H1 (cell line): Measurements from ENCODE around the gene ZNF488. TPM values are rescaled to one million over a fixed set of nuclear protein-coding genes. Genes with fewer than 3 reads are reported as not detected.
A peak's percentile ranks its signal among the peaks of the same experiment; 100 is the strongest.

Experiments
- CTCF ChIA-PET: fragments of 300-600 bp; sonication (Branson Sonifier 250); formaldehyde crosslinking; loops from one replicate; lab custom pipeline; 2021; ENCODE audit not compliant: partially characterized antibody; lab: Charles Lee
- POLR2A ChIA-PET: fragments of 300-600 bp; sonication (Branson Sonifier 250); formaldehyde crosslinking; loops from one replicate; lab custom pipeline; 2021; ENCODE audit warnings: inconsistent platforms; ENCODE audit not compliant: partially characterized antibody; lab: Charles Lee
- DNase-seq, 2 experiments: peaks; one replicate each; pipeline versions ENCODE4 v3.0.0 to v3.0.0-alpha.2; 2010 to 2022; ENCODE audit warnings: low spot score in 2 of 2, low read depth in 1 of 2, mixed read lengths in 1 of 2
- FAIRE-seq: peaks from 2 replicates; lab custom pipeline; 2011; peaks lifted over from hg19 to GRCh38; lab: Jason Lieb, UNC
- H2AFZ ChIP-seq: 2 replicates; pipeline ENCODE4 v1.8.1; 2012; ENCODE audit warnings: low read length, inconsistent platforms
- H2AK5ac ChIP-seq: 2 replicates; pipeline ENCODE4 v1.6.1; 2013; ENCODE audit warnings: low read depth, low read length
- H2BK120ac ChIP-seq: replicated peaks from 2 replicates; pipeline ENCODE3; 2013; ENCODE audit warnings: low read depth, low read length, inconsistent platforms
- H2BK12ac ChIP-seq: 2 replicates; pipeline ENCODE4 v1.6.1; 2013; ENCODE audit warnings: low read depth, low read length
- H2BK15ac ChIP-seq: 2 replicates; pipeline ENCODE4 v1.6.1; 2013; ENCODE audit warnings: low read length
- H2BK20ac ChIP-seq: 2 replicates; pipeline ENCODE4 v1.6.1; 2013; ENCODE audit warnings: low read length
- H2BK5ac ChIP-seq: 2 replicates; pipeline ENCODE4 v1.6.1; 2013; ENCODE audit warnings: low read depth, low read length
- H3K14ac ChIP-seq: 2 replicates; pipeline ENCODE4 v1.6.1; 2013; ENCODE audit warnings: inconsistent platforms; ENCODE audit not compliant: insufficient read length
- H3K18ac ChIP-seq: 2 replicates; pipeline ENCODE4 v1.6.1; 2013; ENCODE audit warnings: low read length; ENCODE audit errors: extremely low read depth
- H3K23ac ChIP-seq: 2 replicates; pipeline ENCODE4 v1.6.1; 2013; ENCODE audit warnings: inconsistent platforms; ENCODE audit not compliant: insufficient read length
- H3K23me2 ChIP-seq: 2 replicates; pipeline ENCODE4 v1.6.1; 2013; ENCODE audit warnings: low read depth, low read length
- H3K27ac ChIP-seq: 2 replicates; pipeline ENCODE4 v1.6.1; 2011; ENCODE audit warnings: low read depth, low read length, inconsistent platforms
- H3K27me3 ChIP-seq, 4 experiments: replicated peaks in 1 of 4; 1 replicate in 1 of 4; 2 replicates in 3 of 4; pipeline versions ENCODE4 v1.6.1 to v1.8.1; 2011 to 2013; ENCODE audit warnings: low read length in 3 of 4, mild to moderate bottlenecking in 3 of 4, inconsistent platforms in 2 of 4, mixed read lengths in 2 of 4, moderate library complexity in 1 of 4; ENCODE audit not compliant: control insufficient read depth in 3 of 4, insufficient read depth in 3 of 4; ENCODE audit errors: extremely low read depth in 1 of 4
- H3K36me3 ChIP-seq, 4 experiments: 2 replicates each; pipeline versions ENCODE4 v1.6.1 to v1.8.1; 2011 to 2013; ENCODE audit warnings: mild to moderate bottlenecking in 4 of 4, low read length in 3 of 4, moderate library complexity in 2 of 4, control low read depth in 1 of 4, inconsistent platforms in 1 of 4; ENCODE audit not compliant: insufficient read depth in 4 of 4, control insufficient read depth in 2 of 4
- H3K4ac ChIP-seq: replicated peaks from 2 replicates; pipeline ENCODE3; 2013; ENCODE audit warnings: low read length, low read depth, mixed read lengths, inconsistent platforms; ENCODE audit not compliant: insufficient read length
- H3K4me1 ChIP-seq, 4 experiments: replicated peaks in 1 of 4; 1 replicate in 1 of 4; 2 replicates in 3 of 4; pipeline versions ENCODE4 v1.6.1 to v1.8.1; 2011 to 2013; ENCODE audit warnings: low read length in 3 of 4, inconsistent platforms in 2 of 4, mixed read lengths in 1 of 4; ENCODE audit not compliant: insufficient read depth in 4 of 4, control insufficient read depth in 3 of 4
- H3K4me2 ChIP-seq, 2 experiments: 2 replicates each; pipeline versions ENCODE4 v1.6.1 to v1.8.1; 2011 to 2013; ENCODE audit warnings: low read depth in 2 of 2, low read length in 2 of 2, control low read depth in 1 of 2, inconsistent platforms in 1 of 2, mild to moderate bottlenecking in 1 of 2; ENCODE audit not compliant: insufficient read depth in 1 of 2
- H3K4me3 ChIP-seq, 4 experiments: fragments of 200-600, 300-600 bp in 1 of 4; sonication (generic), shearing (Covaris generic), sonication (Bioruptor Twin) in 1 of 4; 2 replicates each; pipeline versions ENCODE4 v1.5.1 to v1.8.1; 2011 to 2016; ENCODE audit warnings: low read length in 4 of 4, low read depth in 3 of 4, control low read depth in 2 of 4, inconsistent platforms in 2 of 4, mild to moderate bottlenecking in 2 of 4, mixed read lengths in 1 of 4, moderate library complexity in 1 of 4; ENCODE audit not compliant: insufficient read depth in 2 of 4; ENCODE audit errors: extremely low read depth in 1 of 4
- H3K56ac ChIP-seq: replicated peaks from 2 replicates; pipeline ENCODE3; 2013; ENCODE audit warnings: low read depth, mild to moderate bottlenecking, mixed read lengths, low read length, inconsistent platforms; ENCODE audit not compliant: insufficient read length
- H3K79me1 ChIP-seq: 2 replicates; pipeline ENCODE4 v1.6.1; 2013; ENCODE audit warnings: low read depth, low read length, control low read depth
- H3K79me2 ChIP-seq, 2 experiments: 2 replicates each; pipeline versions ENCODE4 v1.6.1 to v1.8.1; 2012 to 2013; ENCODE audit warnings: low read length in 2 of 2, mild to moderate bottlenecking in 2 of 2, inconsistent platforms in 1 of 2; ENCODE audit not compliant: insufficient read depth in 2 of 2, control insufficient read depth in 1 of 2
- H3K9ac ChIP-seq, 4 experiments: replicated peaks in 1 of 4; 1 replicate in 1 of 4; 2 replicates in 3 of 4; pipeline versions ENCODE4 v1.6.1 to v1.8.1; 2011 to 2013; ENCODE audit warnings: low read depth in 3 of 4, low read length in 3 of 4, control low read depth in 2 of 4, mild to moderate bottlenecking in 2 of 4, moderate library complexity in 2 of 4, inconsistent platforms in 1 of 4; ENCODE audit errors: extremely low read depth in 1 of 4
- H3K9me3 ChIP-seq, 2 experiments: 2 replicates each; pipeline versions ENCODE4 v1.6.1 to v1.8.1; 2012 to 2013; ENCODE audit warnings: mild to moderate bottlenecking in 2 of 2, moderate library complexity in 2 of 2, control low read depth in 1 of 2, inconsistent platforms in 1 of 2, low read depth in 1 of 2, low read length in 1 of 2, mixed read lengths in 1 of 2; ENCODE audit not compliant: insufficient read depth in 2 of 2
- H4K20me1 ChIP-seq, 2 experiments: replicated peaks in 1 of 2; 2 replicates each; pipeline versions ENCODE3 to v1.8.1; 2011 to 2013; ENCODE audit warnings: inconsistent platforms in 2 of 2, low read length in 2 of 2, mild to moderate bottlenecking in 1 of 2; ENCODE audit not compliant: insufficient read depth in 2 of 2, control insufficient read depth in 1 of 2
- H4K5ac ChIP-seq: 2 replicates; pipeline ENCODE4 v1.6.1; 2013; ENCODE audit warnings: low read length, low read depth, mixed read lengths, inconsistent platforms; ENCODE audit not compliant: insufficient read length
- H4K8ac ChIP-seq: 2 replicates; pipeline ENCODE4 v1.8.0; 2013; ENCODE audit warnings: mild to moderate bottlenecking, moderate library complexity, low read length, inconsistent platforms; ENCODE audit not compliant: insufficient read depth; ENCODE audit errors: extremely low read depth
- H4K91ac ChIP-seq: replicated peaks from 2 replicates; pipeline ENCODE3; 2013; ENCODE audit warnings: low read length, mixed read lengths, inconsistent platforms; ENCODE audit not compliant: insufficient read length
- GTF2F1 ChIP-seq: IDR thresholded peaks from 2 replicates; pipeline ENCODE4 v1.6.1; 2012; ENCODE audit warnings: low read depth, low read length, improper control_type of control experiment, borderline replicate concordance
- HDAC2 ChIP-seq, 2 experiments: fragments of 300-600 bp in 1 of 2; sonication (generic) in 1 of 2; IDR thresholded peaks; 2 replicates each; pipeline ENCODE4 v1.6.1; 2011 to 2012; ENCODE audit warnings: low read depth in 2 of 2, low read length in 2 of 2, mild to moderate bottlenecking in 2 of 2, moderate library complexity in 2 of 2, borderline replicate concordance in 1 of 2, inconsistent platforms in 1 of 2
- JUN ChIP-seq: IDR thresholded peaks from 2 replicates; pipeline ENCODE4 v1.6.1; 2011; ENCODE audit warnings: low read depth, mild to moderate bottlenecking, improper control_type of control experiment, low read length
- SP1 ChIP-seq: IDR thresholded peaks from 2 replicates; pipeline ENCODE4 v1.6.1; 2011; ENCODE audit warnings: low read depth, low read length
- SRF ChIP-seq: IDR thresholded peaks from 2 replicates; pipeline ENCODE4 v1.6.1; 2011; ENCODE audit warnings: mild to moderate bottlenecking, low read depth, low read length, moderate library complexity
- TAF1 ChIP-seq: IDR thresholded peaks from 2 replicates; pipeline ENCODE4 v1.6.1; 2011; ENCODE audit warnings: mild to moderate bottlenecking, low read depth, low read length
- TEAD4 ChIP-seq: IDR thresholded peaks from 2 replicates; pipeline ENCODE4 v1.6.1; 2012; ENCODE audit warnings: low read depth, low read length, inconsistent platforms, mixed read lengths
- WGBS, 2 experiments: shearing (Covaris generic) in 1 of 2; methylation state at CpG; one replicate each; pipeline versions ENCODE4 v1.1.6 to v1.1.7; 2013 to 2015; ENCODE audit warnings: low lambda C conversion rate in 2 of 2, mixed read lengths in 2 of 2, inconsistent platforms in 1 of 2, low coverage in 1 of 2, missing lambda C conversion rate in 1 of 2; ENCODE audit not compliant: insufficient replicate concordance in 2 of 2, insufficient coverage in 1 of 2, insufficient read length in 1 of 2; ENCODE audit errors: extremely low coverage in 1 of 2, missing lambda C conversion rate in 1 of 2; 5-methylcytosine and 5-hydroxymethylcytosine counted together
- polyA plus RNA-seq, 7 experiments: library from polyadenylated mRNA; depleted of rRNA in 3 of 7; stranded (reverse) in 5 of 7; unstranded in 2 of 7; fragments of >200 nt in 5 of 7; fragments of 200-250 nt in 2 of 7; gene quantifications; 1 replicate in 5 of 7; 2 replicates in 1 of 7; 4 replicates in 1 of 7; pipeline versions ENCODE4 v1.2.1 to v1.2.3, GENCODE V29; 2011 to 2013; ENCODE audit warnings: missing spikeins in 2 of 7, mixed read lengths in 2 of 7
- total RNA-seq: library from RNA; stranded (reverse); fragmentation: NEBNext Ultra II Directional; extraction: Animal tissue kit (Norgen Biotek cat#: 25700); gene quantifications from 2 replicates; pipeline ENCODE4 v1.2.1, GENCODE V29; 2021

The ZNF488 gene
- total and polyA plus RNA-seq, 2 of the 8 experiments (the other 6 are each of a cell fraction or from before 2014, with no cell fraction given) = 7.9 to 11.4 TPM

DNA sequence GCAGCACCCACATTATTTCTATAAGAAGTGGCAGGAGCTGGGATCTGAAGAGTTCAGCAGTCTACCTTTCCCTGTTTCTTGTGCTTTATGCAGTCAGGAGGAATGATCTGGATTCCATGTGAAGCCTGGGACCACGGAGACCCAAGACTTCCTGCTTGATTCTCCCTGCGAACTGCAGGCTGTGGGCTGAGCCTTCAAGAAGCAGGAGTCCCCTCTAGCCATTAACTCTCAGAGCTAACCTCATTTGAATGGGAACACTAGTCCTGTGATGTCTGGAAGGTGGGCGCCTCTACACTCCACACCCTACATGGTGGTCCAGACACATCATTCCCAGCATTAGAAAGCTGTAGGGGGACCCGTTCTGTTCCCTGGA is 36.8 kb downstream of the ZNF488 start:
- no peak for FAIRE-seq

More for the DNA sequence above, 36.8 kb downstream of the ZNF488 start:
- no peak overlapping the region for H3K18ac ChIP-seq
- H3K79me2 ChIP-seq = no peaks in the 10 kb centered on the region
- H3K27me3 ChIP-seq = no peaks in the 10 kb centered on the region
- no peak overlapping the region for H3K4me2 ChIP-seq
- CTCF ChIA-PET = interaction anchor here (1.2 to 14.6 kb wide), 3 partner anchors 14 to 353 kb away, joined by 3 to 132 read pairs (median 5); no protein-coding TSS in a partner anchor
- no peak overlapping the region for H3K9ac ChIP-seq
- no peak overlapping the region for H2AFZ ChIP-seq
- no peak overlapping the region for H2BK120ac ChIP-seq
- H3K4ac ChIP-seq = no peak overlapping the region
- H3K56ac ChIP-seq = no peak overlapping the region
- no peak for DNase-seq
- no peaks in the 10 kb centered on the region for H3K36me3 ChIP-seq
- H3K4me1 ChIP-seq = peaks cover 0 to 2% (median under 1%) of the 10 kb centered on the region in 4 experiments; a peak in 3 of 7 replicates
- no peak overlapping the region for H4K8ac ChIP-seq
- H4K5ac ChIP-seq = no peak overlapping the region
- no peak overlapping the region for H4K91ac ChIP-seq
- no peak overlapping the region for H2AK5ac ChIP-seq
- 95% methylated on average over 4 of the region's 4 CpGs; no CpG with 5 or more reads in 1 of the 2 experiments for WGBS, 2 experiments
- H3K4me3 ChIP-seq = no peak overlapping the region
- H2BK15ac ChIP-seq = no peak overlapping the region
- POLR2A ChIA-PET = no interaction called here
- no peak for TF ChIP-seq SRF
- no peak for TF ChIP-seq TAF1
- no peak for TF ChIP-seq JUN
- no peak for TF ChIP-seq HDAC2 (IDR thresholded peaks at IDR 0.05; ENCODE audit: borderline replicate concordance in 1 of 2, low read depth in 2 of 2, low read length in 2 of 2)
- TF ChIP-seq TEAD4 = no peak
- no peak for TF ChIP-seq SP1
- no peak for TF ChIP-seq GTF2F1
- no peaks in the 10 kb centered on the region for H4K20me1 ChIP-seq
- H3K23ac ChIP-seq = no peak overlapping the region
- H3K79me1 ChIP-seq = no peaks in the 10 kb centered on the region
- H3K14ac ChIP-seq = no peak overlapping the region
- H2BK12ac ChIP-seq = 0 out of 2 replicates have a peak overlapping the region, but pooled peaks have one; percentile 9
- H2BK5ac ChIP-seq = no peak overlapping the region
- no peak overlapping the region for H3K27ac ChIP-seq
- H3K23me2 ChIP-seq = no peaks in the 10 kb centered on the region
- no peaks in the 10 kb centered on the region for H3K9me3 ChIP-seq
- H2BK20ac ChIP-seq = no peak overlapping the region
